GM23248 (cell line): ENCODE measurements around the gene FAM168A.

Source experiments
- EZH2 ChIP-seq: fragments of 200-600 bp; sonication (generic); IDR thresholded peaks from 2 replicates; pipeline ENCODE4 v1.6.1; 2018; ENCODE audit warnings: antibody characterized with exemption, mild to moderate bottlenecking; ENCODE audit not compliant: insufficient read depth, poor library complexity, severe bottlenecking
- EZH2phosphoT487 ChIP-seq: fragments of 200-600 bp; sonication (generic); IDR thresholded peaks from 2 replicates; pipeline ENCODE4 v1.6.1; 2018; ENCODE audit warnings: antibody characterized with exemption, moderate library complexity, mild to moderate bottlenecking, low read depth; ENCODE audit not compliant: insufficient read depth

GRCh38 chr11:73529204-73529530 lies 68.7 kb downstream of the FAM168A start:
- TF ChIP-seq EZH2phosphoT487, result no peak
- no peak for TF ChIP-seq EZH2
